Right forelimb (tissue), 1 donor: Measurements from ENCODE around the gene NME7.
A peak's percentile ranks its signal among the peaks of the same experiment; 100 is the strongest.

Source experiments
- DNase-seq: peaks from one replicate; pipeline ENCODE4 v3.0.0-alpha.2; 2018

Gene NME7

GRCh38 chr1:169121146-169121923 is 246.3 kb downstream of the NME7 start:
- no peak for DNase-seq

- DNase-seq = no peak
These were observed 247.5 kb downstream of the NME7 start for GRCh38 chr1:169120066-169120465.

GRCh38 chr1:169119405-169119804 is 248.2 kb downstream of the NME7 start:
- DNase-seq = no peak

- DNase-seq = no peak
These were observed 249.4 kb downstream of the NME7 start for GRCh38 chr1:169118227-169118626.

GRCh38 chr1:169117599-169117998 is 250.0 kb downstream of the NME7 start:
- DNase-seq = no peak

- no peak for DNase-seq
These were observed 250.6 kb downstream of the NME7 start for GRCh38 chr1:169117014-169117413.

GRCh38 chr1:169115891-169116585 is 251.6 kb downstream of the NME7 start:
- peak; percentile 56 for DNase-seq

- DNase-seq = no peak
These were observed 253.9 kb downstream of the NME7 start for GRCh38 chr1:169113613-169114119.

- no peak for DNase-seq
These were observed 255.4 kb downstream of the NME7 start for GRCh38 chr1:169112241-169112640.

- no peak for DNase-seq
These were observed 256.1 kb downstream of the NME7 start for GRCh38 chr1:169111472-169111871.

GRCh38 chr1:169110689-169111447 is 256.7 kb downstream of the NME7 start:
- DNase-seq = no peak

GRCh38 chr1:169110236-169110635 is 257.4 kb downstream of the NME7 start:
- DNase-seq = no peak

GRCh38 chr1:169109561-169110134 is 257.9 kb downstream of the NME7 start:
- DNase-seq = no peak

GRCh38 chr1:169108863-169109560 is 258.6 kb downstream of the NME7 start:
- no peak for DNase-seq

- DNase-seq = no peak
These were observed 259.4 kb downstream of the NME7 start for GRCh38 chr1:169108223-169108622.

GRCh38 chr1:169107603-169108208 is 259.9 kb downstream of the NME7 start:
- DNase-seq = no peak

- DNase-seq = no peak
These were observed 260.5 kb downstream of the NME7 start for GRCh38 chr1:169106921-169107602.

GRCh38 chr1:169106095-169106920 is 261.3 kb downstream of the NME7 start, which contains the start of gene ATP1B1:
Gene ATP1B1 (plus strand): TSS chr1:169106690. CDS start chr1:169106830, 140 bp downstream.
- DNase-seq = peak; percentile 91

GRCh38 chr1:169105434-169106094 is 262.0 kb downstream of the NME7 start:
- peak; percentile 75 for DNase-seq

- DNase-seq = no peak
These were observed 262.5 kb downstream of the NME7 start for GRCh38 chr1:169105087-169105433.
